Body of pancreas (tissue), 4 donors: ENCODE results near the gene SGCD.

Experiments used
- POLR2A ChIP-seq, 3 donors: fragments of 450-650 bp; IDR thresholded peaks; one replicate each; pipeline ENCODE4 v1.6.1; 2016; ENCODE audit warnings: antibody characterized with exemption in 3 of 3, mild to moderate bottlenecking in 2 of 3
- TF ChIP-seq, protein P1 (sequence below), 7 experiments: fragments of 450-650 bp in 4 of 7; fragments of 200-600 bp in 3 of 7; sonication (generic) in 3 of 7; IDR thresholded peaks; one replicate each; pipeline ENCODE4 v1.5.1; 2016 to 2019; ENCODE audit warnings: antibody characterized with exemption in 7 of 7

DNA sequence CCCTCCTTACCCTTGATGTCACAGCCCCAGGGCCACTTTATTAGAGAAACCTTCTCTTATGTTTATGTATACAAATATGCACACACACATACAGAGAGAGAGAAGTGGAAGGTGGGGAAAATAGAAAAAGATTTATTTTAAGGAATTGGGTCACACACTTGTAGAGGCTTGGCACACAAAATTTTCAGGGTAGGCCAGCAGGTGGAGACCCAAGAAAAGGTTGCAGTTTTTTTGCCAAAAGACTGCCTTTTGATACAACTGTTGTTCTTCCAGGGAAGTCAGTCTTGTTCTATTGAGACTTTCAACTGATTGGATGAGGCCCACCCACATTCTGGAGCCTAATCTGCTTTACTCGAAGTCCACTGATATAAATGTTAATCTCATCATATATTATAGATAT lies 392.0 kb downstream of the SGCD start:
- TF ChIP-seq, protein P1, sequence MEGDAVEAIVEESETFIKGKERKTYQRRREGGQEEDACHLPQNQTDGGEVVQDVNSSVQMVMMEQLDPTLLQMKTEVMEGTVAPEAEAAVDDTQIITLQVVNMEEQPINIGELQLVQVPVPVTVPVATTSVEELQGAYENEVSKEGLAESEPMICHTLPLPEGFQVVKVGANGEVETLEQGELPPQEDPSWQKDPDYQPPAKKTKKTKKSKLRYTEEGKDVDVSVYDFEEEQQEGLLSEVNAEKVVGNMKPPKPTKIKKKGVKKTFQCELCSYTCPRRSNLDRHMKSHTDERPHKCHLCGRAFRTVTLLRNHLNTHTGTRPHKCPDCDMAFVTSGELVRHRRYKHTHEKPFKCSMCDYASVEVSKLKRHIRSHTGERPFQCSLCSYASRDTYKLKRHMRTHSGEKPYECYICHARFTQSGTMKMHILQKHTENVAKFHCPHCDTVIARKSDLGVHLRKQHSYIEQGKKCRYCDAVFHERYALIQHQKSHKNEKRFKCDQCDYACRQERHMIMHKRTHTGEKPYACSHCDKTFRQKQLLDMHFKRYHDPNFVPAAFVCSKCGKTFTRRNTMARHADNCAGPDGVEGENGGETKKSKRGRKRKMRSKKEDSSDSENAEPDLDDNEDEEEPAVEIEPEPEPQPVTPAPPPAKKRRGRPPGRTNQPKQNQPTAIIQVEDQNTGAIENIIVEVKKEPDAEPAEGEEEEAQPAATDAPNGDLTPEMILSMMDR (IDR thresholded peaks at IDR 0.05) = no peak
- no peak for TF ChIP-seq POLR2A (IDR thresholded peaks at IDR 0.05)
